Measurements from ENCODE around the gene IL6ST.
"Not testable (repeated sequence)": the region's sequence is repeated elsewhere in the genome, so short reads cannot be mapped to it uniquely, and the experiment has no call there.

IL6ST gene

GRCh38 chr5:56003679-56004078, 8.9 kb upstream of the IL6ST start:
- no peak for DNase-seq

- DNase-seq, result no peak
Measured at GRCh38 chr5:56003179-56003578, 8.4 kb upstream of the IL6ST start.

GRCh38 chr5:56002303-56002702, 7.5 kb upstream of the IL6ST start:
- DNase-seq, result no peak

GRCh38 chr5:56000221-56000620, 5.5 kb upstream of the IL6ST start:
- DNase-seq, result not testable (repeated sequence)

GRCh38 chr5:55998966-55999365, 4.2 kb upstream of the IL6ST start:
- DNase-seq, result no peak

GRCh38 chr5:55997742-55998351, 3.1 kb upstream of the IL6ST start:
- peak; percentile 78 for DNase-seq

GRCh38 chr5:55994998-55995914, 493 bp upstream of the IL6ST start:
- peak; percentile 95 for DNase-seq

- no peak for DNase-seq
Measured at GRCh38 chr5:55993731-55994494, 850 bp downstream of the IL6ST start.

- DNase-seq, result no peak
Measured at GRCh38 chr5:55993013-55993412, 1.8 kb downstream of the IL6ST start.

GRCh38 chr5:55991768-55992486, 2.8 kb downstream of the IL6ST start:
- DNase-seq, result no peak

GRCh38 chr5:55990895-55991294, 3.9 kb downstream of the IL6ST start:
- not testable (repeated sequence) for DNase-seq

- DNase-seq, result no peak
Measured at GRCh38 chr5:55989860-55990259, 4.9 kb downstream of the IL6ST start.

- DNase-seq, result no peak
Measured at GRCh38 chr5:55988979-55989638, 5.7 kb downstream of the IL6ST start.

GRCh38 chr5:55988428-55988827, 6.3 kb downstream of the IL6ST start:
- not testable (repeated sequence) for DNase-seq

GRCh38 chr5:55986931-55987330, 7.8 kb downstream of the IL6ST start:
- DNase-seq, result no peak

GRCh38 chr5:55985181-55985580, 9.6 kb downstream of the IL6ST start:
- no peak for DNase-seq

GRCh38 chr5:55983986-55984385, 10.8 kb downstream of the IL6ST start:
- DNase-seq, result no peak

- DNase-seq, result no peak
Measured at GRCh38 chr5:55982957-55983381, 11.8 kb downstream of the IL6ST start.

GRCh38 chr5:55973296-55973695, 21.5 kb downstream of the IL6ST start:
- no peak for DNase-seq

- no peak for DNase-seq
Measured at GRCh38 chr5:55969956-55970355, 24.8 kb downstream of the IL6ST start.

- DNase-seq, result no peak
Measured at GRCh38 chr5:55966284-55966683, 28.5 kb downstream of the IL6ST start.

- no peak for DNase-seq
Measured at GRCh38 chr5:55965525-55965924, 29.2 kb downstream of the IL6ST start.
